H9 (cell line): Measurements from ENCODE around the gene LMF1. TPM values are rescaled to one million over a fixed set of nuclear protein-coding genes. Genes with fewer than 3 reads are reported as not detected.

Experiments used
- DNase-seq: peaks from one replicate; pipeline ENCODE4 v3.0.0-alpha.2; 2017
- H2AFZ ChIP-seq: one replicate; pipeline ENCODE4 v1.6.1; 2013; ENCODE audit warnings: mild to moderate bottlenecking, low read length, control low read depth, moderate library complexity
- H2AK5ac ChIP-seq: 2 replicates; pipeline ENCODE4 v1.6.1; 2013; ENCODE audit warnings: low read length, control low read depth, mixed read lengths; ENCODE audit not compliant: insufficient read length
- H2BK120ac ChIP-seq: one replicate; pipeline ENCODE4 v1.6.1; 2013; ENCODE audit warnings: low read depth, mild to moderate bottlenecking, low read length, control low read depth, inconsistent platforms; ENCODE audit not compliant: poor library complexity, severe bottlenecking
- H2BK12ac ChIP-seq: 2 replicates; pipeline ENCODE4 v1.6.1; 2013; ENCODE audit warnings: low read length, control low read depth, mixed read lengths, low read depth; ENCODE audit not compliant: insufficient read length
- H2BK15ac ChIP-seq: 2 replicates; pipeline ENCODE4 v1.6.1; 2013; ENCODE audit warnings: low read depth, low read length, control low read depth
- H2BK20ac ChIP-seq: one replicate; pipeline ENCODE4 v1.6.1; 2013; ENCODE audit warnings: low read depth, mild to moderate bottlenecking, low read length, control low read depth, inconsistent platforms; ENCODE audit not compliant: poor library complexity, severe bottlenecking
- H2BK5ac ChIP-seq: 2 replicates; pipeline ENCODE4 v1.6.1; 2013; ENCODE audit warnings: low read length, control low read depth, mixed read lengths; ENCODE audit not compliant: insufficient read length
- H3K14ac ChIP-seq: 2 replicates; pipeline ENCODE4 v1.6.1; 2013; ENCODE audit warnings: low read length, control low read depth; ENCODE audit not compliant: insufficient read depth
- H3K18ac ChIP-seq: 2 replicates; pipeline ENCODE4 v1.6.1; 2013; ENCODE audit warnings: low read depth, mild to moderate bottlenecking, mixed read lengths, low read length, control low read depth; ENCODE audit not compliant: insufficient read length
- H3K23ac ChIP-seq: 2 replicates; pipeline ENCODE4 v1.6.1; 2013; ENCODE audit warnings: low read length, control low read depth, mixed read lengths, low read depth; ENCODE audit not compliant: insufficient read length
- H3K23me2 ChIP-seq: 2 replicates; pipeline ENCODE4 v1.6.1; 2013; ENCODE audit warnings: low read depth, mild to moderate bottlenecking, mixed read lengths, low read length, control low read depth; ENCODE audit not compliant: insufficient read length, poor library complexity, severe bottlenecking
- H3K27ac ChIP-seq: 2 replicates; pipeline ENCODE4 v1.5.1; 2013; ENCODE audit warnings: low read length, control low read depth, mixed read lengths, low read depth; ENCODE audit not compliant: insufficient read length
- H3K27me3 ChIP-seq: 2 replicates; pipeline ENCODE4 v1.6.1; 2013; ENCODE audit warnings: low read length, control low read depth, inconsistent platforms; ENCODE audit not compliant: insufficient read depth
- H3K4ac ChIP-seq: 2 replicates; pipeline ENCODE4 v1.6.1; 2013; ENCODE audit warnings: low read depth, mild to moderate bottlenecking, control low read depth, inconsistent platforms, low read length, moderate library complexity
- H3K4me1 ChIP-seq: 2 replicates; pipeline ENCODE4 v1.6.1; 2013; ENCODE audit warnings: low read length, control low read depth, inconsistent platforms; ENCODE audit not compliant: insufficient read depth
- H3K4me2 ChIP-seq: 2 replicates; pipeline ENCODE4 v1.6.1; 2013; ENCODE audit warnings: low read length, control low read depth, mixed read lengths; ENCODE audit not compliant: insufficient read length, insufficient read depth
- H3K56ac ChIP-seq: 2 replicates; pipeline ENCODE4 v1.6.1; 2013; ENCODE audit warnings: low read depth, mild to moderate bottlenecking, mixed read lengths, low read length, control low read depth; ENCODE audit not compliant: insufficient read length
- H3K79me1 ChIP-seq: 2 replicates; pipeline ENCODE4 v1.6.1; 2013; ENCODE audit warnings: low read depth, mild to moderate bottlenecking, moderate library complexity, low read length, control low read depth, inconsistent platforms; ENCODE audit not compliant: insufficient read depth, poor library complexity, severe bottlenecking
- H3K79me2 ChIP-seq: 2 replicates; pipeline ENCODE4 v1.6.1; 2013; ENCODE audit warnings: low read length, control low read depth, inconsistent platforms; ENCODE audit not compliant: insufficient read depth
- H3K9ac ChIP-seq: 2 replicates; pipeline ENCODE4 v1.6.1; 2013; ENCODE audit warnings: low read length, control low read depth, mixed read lengths; ENCODE audit not compliant: insufficient read length; ENCODE audit errors: extremely low read depth
- H3K9me3 ChIP-seq: one replicate; pipeline ENCODE4 v1.6.1; 2013; ENCODE audit warnings: low read depth, low read length, inconsistent platforms; ENCODE audit not compliant: control insufficient read depth
- H3T11ph ChIP-seq: one replicate; pipeline ENCODE4 v1.6.1; 2013; ENCODE audit warnings: mild to moderate bottlenecking, low read length, control low read depth, inconsistent platforms
- H4K20me1 ChIP-seq: one replicate; pipeline ENCODE4 v1.6.1; 2013; ENCODE audit not compliant: control insufficient read depth, insufficient read length, insufficient read depth
- H4K5ac ChIP-seq: 2 replicates; pipeline ENCODE4 v1.6.1; 2013; ENCODE audit warnings: low read depth, mild to moderate bottlenecking, mixed read lengths, low read length, control low read depth; ENCODE audit not compliant: insufficient read length
- H4K8ac ChIP-seq: replicated peaks from 2 replicates; pipeline ENCODE4 v1.6.1; 2013; ENCODE audit warnings: low read length, control low read depth, mixed read lengths, low read depth; ENCODE audit not compliant: insufficient read length
- H4K91ac ChIP-seq: 2 replicates; pipeline ENCODE4 v1.6.1; 2013; ENCODE audit warnings: low read depth, mild to moderate bottlenecking, moderate library complexity, mixed read lengths, low read length, control low read depth; ENCODE audit not compliant: insufficient read length
- H3K27ac Mint-ChIP-seq, 3 experiments: 2 replicates in 2 of 3; 3 replicates in 1 of 3; pipeline ENCODE4 v1.8.0; 2020 to 2021; ENCODE audit warnings: mixed read lengths in 3 of 3, mild to moderate bottlenecking in 1 of 3, moderate library complexity in 1 of 3
- H3K27me3 Mint-ChIP-seq: 2 replicates; pipeline ENCODE4 v1.8.0; 2021; ENCODE audit warnings: low read depth, mild to moderate bottlenecking, moderate library complexity, mixed read lengths
- H3K36me3 Mint-ChIP-seq, 3 experiments: 2 replicates in 2 of 3; 3 replicates in 1 of 3; pipeline ENCODE4 v1.8.0; 2020 to 2021; ENCODE audit warnings: low read depth in 3 of 3, mixed read lengths in 3 of 3; ENCODE audit not compliant: insufficient read depth in 1 of 3
- H3K4me1 Mint-ChIP-seq, 2 experiments: 2 replicates each; pipeline ENCODE4 v1.8.0; 2020; ENCODE audit warnings: mixed read lengths in 2 of 2
- H3K4me3 Mint-ChIP-seq, 2 experiments: 2 replicates in 1 of 2; 3 replicates in 1 of 2; pipeline ENCODE4 v1.8.0; 2020 to 2021; ENCODE audit warnings: mild to moderate bottlenecking in 2 of 2, mixed read lengths in 2 of 2, moderate library complexity in 1 of 2
- H3K9me3 Mint-ChIP-seq, 2 experiments: 2 replicates in 1 of 2; 3 replicates in 1 of 2; pipeline ENCODE4 v1.8.0; 2020; ENCODE audit warnings: mild to moderate bottlenecking in 2 of 2, mixed read lengths in 2 of 2, moderate library complexity in 1 of 2
- CTCF ChIP-seq: fragments of 200-600 bp; sonication (generic); conservative IDR thresholded peaks from 3 replicates; pipeline ENCODE4 v1.8.0; 2021; ENCODE audit warnings: antibody characterized with exemption, mild to moderate bottlenecking
- WGBS: extraction: QIAGEN DNeasy Blood & Tissue Kit; methylation state at CpG from one replicate; pipeline ENCODE4 v1.1.7; 2013; ENCODE audit warnings: missing lambda C conversion rate, low lambda C conversion rate, mixed read lengths; ENCODE audit not compliant: insufficient read length; ENCODE audit errors: extremely low coverage; 5-methylcytosine and 5-hydroxymethylcytosine counted together
- total RNA-seq: library from RNA; stranded (reverse); gene quantifications from 2 replicates; pipeline ENCODE4 v1.2.1, GENCODE V29; 2021

The LMF1 gene
- total RNA-seq, 1 experiment from 2014 or later, result 7.1 TPM

- Histone ChIP-seq H3K14ac (no peak overlapping the region), H2BK15ac (no peak overlapping the region), H3K18ac (no peak overlapping the region), H3K4me2 (no peak overlapping the region), H3K9ac (no peak overlapping the region), H2AFZ (no peak overlapping the region), H3K27ac (no peak overlapping the region), H3K56ac (no peak overlapping the region), H4K20me1 (no peaks in the 10 kb centered on the region), H4K8ac (no peak overlapping the region), H2BK12ac (no peak overlapping the region), H3K23me2 (no peaks in the 10 kb centered on the region), H3K23ac (no peak overlapping the region), H3T11ph (no peak overlapping the region), H3K27me3 (no peaks in the 10 kb centered on the region), H3K79me1 (no peaks in the 10 kb centered on the region), H3K4ac (no peak overlapping the region), H4K5ac (no peak overlapping the region), H2BK20ac (no peak overlapping the region), H2BK5ac (no peak overlapping the region), H3K4me1 (no peaks in the 10 kb centered on the region), H4K91ac (no peak overlapping the region), H3K9me3 (no peaks in the 10 kb centered on the region), H2AK5ac (no peak overlapping the region), H2BK120ac (no peak overlapping the region), H3K79me2 (no peaks in the 10 kb centered on the region)
- H3K27me3 Mint-ChIP-seq, result peaks cover 27% of the 10 kb centered on the region
- H3K27ac Mint-ChIP-seq, result no peak overlapping the region
- H3K4me1 Mint-ChIP-seq, result no peaks in the 10 kb centered on the region
- peaks cover 0 to 13% (median 4%) of the 10 kb centered on the region in 3 experiments; a peak in 5 of 7 replicates for H3K36me3 Mint-ChIP-seq
- H3K4me3 Mint-ChIP-seq, result no peak overlapping the region; a peak in 1 of 5 replicates
- TF ChIP-seq CTCF, result no peak
- WGBS, result no CpG with 5 or more reads among the region's 10 CpGs
- DNase-seq, result no peak
- H3K9me3 Mint-ChIP-seq, result peaks cover 23 to 24% of the 10 kb centered on the region in 2 experiments
Observed at GRCh38 chr16:835373-835772, 135.4 kb downstream of the LMF1 start.
